COLO829 (cell line): ENCODE measurements around the gene IFI30.

ENCODE experiments used
- DNase-seq: peaks from one replicate; pipeline ENCODE4 v3.0.0; 2012; ENCODE audit warnings: low spot score

The IFI30 gene

GRCh38 chr19:18173572-18174288, at the start of gene IFI30:
Gene IFI30, plus strand, starts transcription at chr19:18173813. Its CDS starts 29 bp downstream, at chr19:18173842.
- DNase-seq: no peak

- DNase-seq: no peak
These were observed 49.8 kb upstream of the IFI30 start for GRCh38 chr19:18123819-18124218.

- no peak for DNase-seq
These were observed 47.5 kb upstream of the IFI30 start for GRCh38 chr19:18126097-18126496.

- no peak for DNase-seq
These were observed 45.6 kb upstream of the IFI30 start for GRCh38 chr19:18128044-18128443.

- DNase-seq: no peak
These were observed 44.8 kb upstream of the IFI30 start for GRCh38 chr19:18128805-18129204.

- DNase-seq: no peak
These were observed 42.9 kb upstream of the IFI30 start for GRCh38 chr19:18130523-18131242.

- DNase-seq: no peak
These were observed 41.6 kb upstream of the IFI30 start for GRCh38 chr19:18131841-18132596.

- DNase-seq: no peak
These were observed 37.7 kb upstream of the IFI30 start for GRCh38 chr19:18135712-18136584.

GRCh38 chr19:18137242-18137641, 36.4 kb upstream of the IFI30 start:
- no peak for DNase-seq

- no peak for DNase-seq
These were observed 35.8 kb upstream of the IFI30 start for GRCh38 chr19:18137657-18138339.

- DNase-seq: no peak
These were observed 33.1 kb upstream of the IFI30 start for GRCh38 chr19:18140473-18140872.

GRCh38 chr19:18141031-18141430, 32.6 kb upstream of the IFI30 start:
- no peak for DNase-seq

GRCh38 chr19:18143902-18144301, 29.7 kb upstream of the IFI30 start:
- DNase-seq: no peak

GRCh38 chr19:18144361-18144760, 29.3 kb upstream of the IFI30 start:
- DNase-seq: no peak

GRCh38 chr19:18144906-18145305, 28.7 kb upstream of the IFI30 start:
- DNase-seq: no peak

- no peak for DNase-seq
These were observed 28.1 kb upstream of the IFI30 start for GRCh38 chr19:18145391-18145999.

GRCh38 chr19:18147396-18147795, 26.2 kb upstream of the IFI30 start:
- DNase-seq: no peak

GRCh38 chr19:18149596-18149975, 24.0 kb upstream of the IFI30 start:
- DNase-seq: no peak

- DNase-seq: no peak
These were observed 22.6 kb upstream of the IFI30 start for GRCh38 chr19:18150776-18151624.

- peak; percentile 99 for DNase-seq
These were observed 21.2 kb upstream of the IFI30 start for GRCh38 chr19:18152442-18152816.
